ENCODE data around the gene AP1G2. TPM values are rescaled to one million over a fixed set of nuclear protein-coding genes. Genes with fewer than 3 reads are reported as not detected.

Gene AP1G2
- total and polyA plus RNA-seq, 2 of the 13 experiments (the other 11 are each of a cell fraction or from before 2014, with no cell fraction given): 96.9 to 611 TPM

DNA sequence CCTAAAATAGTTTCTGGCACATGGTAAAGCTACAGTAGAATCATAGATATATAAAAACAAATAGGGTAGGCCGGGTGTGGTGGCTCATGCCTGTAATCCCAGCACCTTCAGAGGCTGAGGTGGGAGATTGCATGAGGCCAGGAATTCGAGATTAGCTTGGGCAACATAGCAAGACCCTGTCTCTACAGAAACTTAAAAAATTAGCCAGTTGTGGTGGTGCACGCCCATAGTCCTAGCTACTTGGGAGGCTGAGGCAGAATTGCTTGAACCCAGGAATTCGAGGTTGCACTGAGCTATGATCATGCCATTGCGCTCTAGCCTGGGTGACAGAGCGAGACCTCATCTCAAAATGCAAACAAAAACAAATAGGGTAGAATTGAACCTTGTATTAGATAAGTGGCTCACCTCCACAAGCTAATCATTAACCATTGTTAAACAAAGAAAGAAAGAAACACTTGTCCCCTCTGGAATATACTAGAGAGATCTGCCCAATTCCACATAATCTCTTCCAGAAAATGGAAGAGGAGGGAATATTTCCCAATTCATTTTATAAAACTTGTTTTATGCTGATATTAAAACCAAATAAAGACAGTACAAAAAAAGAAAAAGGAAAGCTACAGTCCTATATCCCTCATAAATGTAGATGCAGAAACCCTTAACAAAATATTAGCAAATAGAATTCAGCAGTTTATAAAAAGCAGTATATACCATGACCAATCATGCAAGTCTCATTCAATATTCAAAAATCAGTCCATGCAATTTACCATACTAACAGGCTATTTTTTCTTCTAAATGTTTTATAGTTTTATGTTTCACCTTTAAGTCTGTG is 45.9 kb upstream of the AP1G2 start (continued):
- TF ChIP-seq ZNF841 (CRISPR knock-in tag; IDR thresholded peaks at IDR 0.05; ENCODE audit: borderline replicate concordance): no peak
- TF ChIP-seq ZSCAN29 (CRISPR knock-in tag; conservative IDR thresholded peaks at IDR 0.05): peak; percentile 92; the same call in 1 of the 2 replicates
- no peak for TF ChIP-seq ZNF777 (CRISPR knock-in tag; IDR thresholded peaks at IDR 0.05)
- no peak; the same call in 1 of the 2 replicates for TF ChIP-seq KLF12 (CRISPR knock-in tag; IDR thresholded peaks at IDR 0.05; ENCODE audit: borderline replicate concordance)
- TF ChIP-seq ZNF20 (CRISPR knock-in tag; IDR thresholded peaks at IDR 0.05): no peak; the same call in 1 of the 2 replicates
- no peak; a peak in 1 of 4 replicates for TF ChIP-seq MAFK (conservative IDR thresholded peaks at IDR 0.05 in 1 of 2, IDR thresholded peaks at IDR 0.05 in 1 of 2; ENCODE audit: low read length in 2 of 2)
- peak; percentile 57; the same call in 1 of the 2 replicates for TF ChIP-seq ZNF136 (CRISPR knock-in tag; IDR thresholded peaks at IDR 0.05; ENCODE audit: low read depth)
- 0 out of 2 replicates have a peak, but pooled peaks have one; percentile 47 for TF ChIP-seq TGIF2 (CRISPR knock-in tag; IDR thresholded peaks at IDR 0.05)
- no peak for TF ChIP-seq ZNF407 (CRISPR knock-in tag; IDR thresholded peaks at IDR 0.05; ENCODE audit: not compliant biosample characterization)
- TF ChIP-seq DMAP1 (CRISPR knock-in tag; IDR thresholded peaks at IDR 0.05): no peak
- TF ChIP-seq EED (CRISPR knock-in tag; IDR thresholded peaks at IDR 0.05): no peak
- peak; percentile 79 for TF ChIP-seq ZNF33B (CRISPR knock-in tag; IDR thresholded peaks at IDR 0.05)
- TF ChIP-seq CBX5 (CRISPR knock-in tag; IDR thresholded peaks at IDR 0.05; ENCODE audit: borderline replicate concordance): peak; percentile 99
- peak; percentile 63; the same call in 1 of the 2 replicates for TF ChIP-seq ZNF230 (CRISPR knock-in tag; IDR thresholded peaks at IDR 0.05)
- peak; percentile 64; the same call in 1 of the 2 replicates for TF ChIP-seq ZNF746 (CRISPR knock-in tag; IDR thresholded peaks at IDR 0.05)
- no peak; the same call in none of the 2 replicates for TF ChIP-seq ARNT2 (CRISPR knock-in tag; IDR thresholded peaks at IDR 0.05; ENCODE audit: low read depth)
- peak; percentile 89; the same call in 1 of the 2 replicates for TF ChIP-seq SMYD3 (CRISPR knock-in tag; IDR thresholded peaks at IDR 0.05)
- TF ChIP-seq CHD4 (IDR thresholded peaks at IDR 0.05; ENCODE audit: borderline replicate concordance, low read length): peak; percentile 98
- TF ChIP-seq ZNF589 (CRISPR knock-in tag; conservative IDR thresholded peaks at IDR 0.05): no peak
- TF ChIP-seq NCOA5 (CRISPR knock-in tag; IDR thresholded peaks at IDR 0.05): no peak
- TF ChIP-seq ZNF546 (CRISPR knock-in tag; conservative IDR thresholded peaks at IDR 0.05): 0 out of 2 replicates have a peak, but pooled peaks have one; percentile 39
- no peak for TF ChIP-seq ZBTB8A (CRISPR knock-in tag; IDR thresholded peaks at IDR 0.05; ENCODE audit: borderline replicate concordance, low read depth)
- no peak for TF ChIP-seq FLYWCH1 (CRISPR knock-in tag; IDR thresholded peaks at IDR 0.05)
